SK-N-SH (cell line): ENCODE data around the gene TMCC3. TPM values are rescaled to one million over a fixed set of nuclear protein-coding genes. Genes with fewer than 3 reads are reported as not detected.

Source experiments
- CTCF ChIA-PET: fragments of 300-600, 350-600 bp; formaldehyde crosslinking; extraction: SDS; loops from one replicate; lab custom pipeline; 2021; lab: Yijun Ruan, JAX
- POLR2A ChIA-PET: fragments of 350-600 bp; sonication (Branson Sonifier 250); formaldehyde crosslinking; extraction: SDS; loops from one replicate; lab custom pipeline; 2020; ENCODE audit warnings: antibody characterized with exemption, inconsistent platforms; lab: Yijun Ruan, JAX
- DNase-seq: peaks from one replicate; pipeline ENCODE4 v3.0.0; 2012
- H2AFZ ChIP-seq: fragments of 200-600 bp; sonication (generic); 2 replicates; pipeline ENCODE4 v1.8.1; 2016; ENCODE audit warnings: antibody characterized with exemption, mild to moderate bottlenecking, low read depth
- H3F3A ChIP-seq: fragments of 200-600 bp; sonication (generic); replicated peaks from 2 replicates; pipeline ENCODE3; 2016; ENCODE audit warnings: antibody characterized with exemption, mild to moderate bottlenecking; ENCODE audit not compliant: insufficient read depth
- H3K27ac ChIP-seq, 2 experiments: fragments of 200-500 bp in 1 of 2; fragments of 200-600 bp in 1 of 2; sonication (Bioruptor generic) in 1 of 2; sonication (generic), shearing (Covaris generic) in 1 of 2; 2 replicates each; pipeline versions ENCODE4 v1.5.1 to v1.6.1; 2014 to 2016; ENCODE audit warnings: low read depth in 2 of 2, inconsistent platforms in 1 of 2, low read length in 1 of 2, mild to moderate bottlenecking in 1 of 2, mixed read lengths in 1 of 2
- H3K27me3 ChIP-seq: fragments of 200-600 bp; sonication (generic), shearing (Covaris generic); 2 replicates; pipeline ENCODE4 v1.6.1; 2016; ENCODE audit warnings: mixed run types; ENCODE audit not compliant: insufficient read depth
- H3K36me3 ChIP-seq, 2 experiments: fragments of 200-500 bp in 1 of 2; fragments of 200-600 bp in 1 of 2; sonication (Bioruptor generic) in 1 of 2; sonication (generic) in 1 of 2; replicated peaks in 1 of 2; 2 replicates each; pipeline versions ENCODE3 to v1.5.1; 2014 to 2016; ENCODE audit warnings: low read length in 1 of 2, mild to moderate bottlenecking in 1 of 2; ENCODE audit not compliant: insufficient read depth in 2 of 2, control insufficient read depth in 1 of 2
- H3K4me1 ChIP-seq, 2 experiments: fragments of 200-500 bp in 1 of 2; fragments of 200-600 bp in 1 of 2; sonication (Bioruptor generic) in 1 of 2; sonication (generic), shearing (Covaris generic) in 1 of 2; 2 replicates each; pipeline versions ENCODE4 v1.5.1 to v1.6.1; 2014 to 2016; ENCODE audit warnings: low read depth in 1 of 2, low read length in 1 of 2, mixed run types in 1 of 2; ENCODE audit not compliant: insufficient read depth in 2 of 2, control insufficient read depth in 1 of 2
- H3K4me2 ChIP-seq: fragments of 200-600 bp; sonication (generic), shearing (Covaris generic); 2 replicates; pipeline ENCODE4 v1.6.1; 2017; ENCODE audit warnings: mixed run types
- H3K4me3 ChIP-seq, 2 experiments: fragments of 200-500 bp in 1 of 2; fragments of 200-600 bp in 1 of 2; sonication (Bioruptor generic) in 1 of 2; sonication (generic), shearing (Covaris generic) in 1 of 2; 2 replicates each; pipeline versions ENCODE4 v1.5.1 to v1.8.1; 2014 to 2016; ENCODE audit warnings: low read depth in 2 of 2, inconsistent platforms in 1 of 2, low read length in 1 of 2, mild to moderate bottlenecking in 1 of 2, mixed read lengths in 1 of 2, moderate library complexity in 1 of 2
- H3K79me2 ChIP-seq: fragments of 200-600 bp; sonication (generic); 2 replicates; pipeline ENCODE4 v1.8.1; 2017; ENCODE audit warnings: mild to moderate bottlenecking; ENCODE audit not compliant: insufficient read depth
- H3K9ac ChIP-seq: fragments of 200-600 bp; sonication (generic); 2 replicates; pipeline ENCODE4 v1.6.1; 2017; ENCODE audit warnings: mixed run types
- H3K9me2 ChIP-seq: fragments of 200-600 bp; sonication (generic); 2 replicates; pipeline ENCODE4 v1.6.1; 2017; ENCODE audit warnings: mixed run types
- H3K9me3 ChIP-seq: fragments of 200-600 bp; sonication (generic); 2 replicates; pipeline ENCODE4 v1.6.1; 2017; ENCODE audit warnings: mixed run types, mild to moderate bottlenecking, moderate library complexity
- H4K20me1 ChIP-seq: fragments of 200-600 bp; sonication (generic); 2 replicates; pipeline ENCODE4 v1.6.1; 2017; ENCODE audit warnings: mild to moderate bottlenecking, mixed run types; ENCODE audit not compliant: insufficient read depth
- CHD2 ChIP-seq: fragments of 150-350 bp; IDR thresholded peaks from 2 replicates; pipeline ENCODE4 v1.6.1; 2018; ENCODE audit warnings: low read length; ENCODE audit not compliant: partially characterized antibody
- EZH2phosphoT487 ChIP-seq: fragments of 200-600 bp; sonication (generic); IDR thresholded peaks from 2 replicates; pipeline ENCODE4 v1.6.1; 2017; ENCODE audit warnings: low read depth, mixed run types, mild to moderate bottlenecking, antibody characterized with exemption, moderate library complexity, borderline replicate concordance
- FOSL2 ChIP-seq: IDR thresholded peaks from 2 replicates; pipeline ENCODE4 v1.4.0; 2012; ENCODE audit warnings: low read depth, mild to moderate bottlenecking, moderate library complexity, borderline replicate concordance
- FOXJ3 ChIP-seq: sonication (generic); formaldehyde crosslinking; IDR thresholded peaks from 2 replicates; pipeline ENCODE4 v1.5.1; 2020; ENCODE audit warnings: mild to moderate bottlenecking, missing genetic modification reagents
- FOXM1 ChIP-seq: IDR thresholded peaks from 2 replicates; pipeline ENCODE4 v1.4.0; 2012; ENCODE audit warnings: low read depth, mild to moderate bottlenecking
- GABPA ChIP-seq: IDR thresholded peaks from 2 replicates; pipeline ENCODE4 v1.4.0; 2012; ENCODE audit warnings: low read depth, mild to moderate bottlenecking
- GATA2 ChIP-seq: sonication (generic); formaldehyde crosslinking; IDR thresholded peaks from 2 replicates; pipeline ENCODE4 v1.5.0; 2020; ENCODE audit warnings: mild to moderate bottlenecking, missing genetic modification reagents
- JUND ChIP-seq: IDR thresholded peaks from 2 replicates; pipeline ENCODE4 v1.4.0; 2012
- NFIC ChIP-seq: IDR thresholded peaks from 2 replicates; pipeline ENCODE4 v1.4.0; 2012; ENCODE audit warnings: borderline replicate concordance
- NRF1 ChIP-seq: IDR thresholded peaks from 2 replicates; pipeline ENCODE4 v1.6.1; 2012; ENCODE audit warnings: low read depth, mild to moderate bottlenecking, low read length
- POLR2AphosphoS5 ChIP-seq: IDR thresholded peaks from 2 replicates; pipeline ENCODE4 v1.6.1; 2012; ENCODE audit warnings: low read depth, low read length
- RAD21 ChIP-seq: IDR thresholded peaks from 2 replicates; pipeline ENCODE4 v1.6.1; 2012; ENCODE audit warnings: mild to moderate bottlenecking, low read length
- SMC3 ChIP-seq: IDR thresholded peaks from 2 replicates; pipeline ENCODE4 v1.6.1; 2012; ENCODE audit warnings: low read depth, low read length, improper control_type of control experiment
- TAF1 ChIP-seq: IDR thresholded peaks from 2 replicates; pipeline ENCODE4 v1.6.1; 2012; ENCODE audit warnings: low read depth, mild to moderate bottlenecking, low read length, moderate library complexity, borderline replicate concordance
- TCF12 ChIP-seq: IDR thresholded peaks from 2 replicates; pipeline ENCODE4 v1.4.0; 2012
- USF2 ChIP-seq: fragments of 150-350 bp; IDR thresholded peaks from 2 replicates; pipeline ENCODE4 v1.6.1; 2017; ENCODE audit warnings: antibody characterized with exemption, low read length, low read depth, borderline replicate concordance
- WGBS: methylation state at CpG from one replicate; pipeline ENCODE4 v1.1.6; 2017; ENCODE audit warnings: low lambda C conversion rate; 5-methylcytosine and 5-hydroxymethylcytosine counted together
- polyA plus RNA-seq, 3 experiments: library from polyadenylated mRNA; depleted of rRNA; stranded (reverse); fragments of >200 nt; gene quantifications; 2 replicates each; pipeline ENCODE4 v1.2.3, GENCODE V29; 2012
- TF ChIP-seq, protein P1 (sequence below): IDR thresholded peaks from 2 replicates; pipeline ENCODE4 v1.4.0; 2012; ENCODE audit warnings: low read depth, borderline replicate concordance
- TF ChIP-seq, protein P2 (sequence below): IDR thresholded peaks from 2 replicates; pipeline ENCODE4 v1.6.1; 2012; ENCODE audit warnings: mild to moderate bottlenecking, low read depth, low read length, moderate library complexity

Gene TMCC3
- polyA plus RNA-seq, 1 of the 3 experiments (the other 2 are of a cell fraction), result 0.53 TPM

DNA sequence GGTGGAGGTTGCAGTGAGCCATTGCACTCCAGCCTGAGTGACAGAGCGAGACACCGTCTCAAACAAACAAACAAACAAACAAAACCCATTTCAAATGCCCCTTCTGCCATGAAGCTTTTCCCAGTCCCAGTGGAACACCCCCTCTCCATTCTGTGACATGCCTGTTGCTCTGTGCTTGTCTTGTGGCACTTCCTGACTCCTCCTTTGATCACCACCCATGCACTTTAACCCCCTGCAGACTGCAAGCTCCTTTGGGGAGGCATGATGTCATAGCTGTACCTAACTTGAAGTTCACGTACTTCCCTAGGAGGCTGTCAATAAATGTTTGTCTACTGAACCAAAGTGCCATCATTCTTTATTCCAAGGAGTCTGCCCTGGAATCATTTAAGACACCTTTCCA is 64.7 kb downstream of the TMCC3 start:
- 79% methylated on average over 3 of the region's 3 CpGs for WGBS
- Histone ChIP-seq H3K4me1 (peaks cover 0 to 2% of the 10 kb centered on the region in 2 experiments; a peak in 1 of 4 replicates), H3K9me3 (no peaks in the 10 kb centered on the region), H3K79me2 (no peaks in the 10 kb centered on the region), H4K20me1 (no peaks in the 10 kb centered on the region), H3K9ac (no peak overlapping the region), H3K27me3 (no peaks in the 10 kb centered on the region), H3K4me3 (no peak overlapping the region), H3K36me3 (no peaks in the 10 kb centered on the region), H3K4me2 (no peak overlapping the region), H2AFZ (no peak overlapping the region), H3F3A (no peaks in the 10 kb centered on the region), H3K27ac (no peak overlapping the region), H3K9me2 (no peaks in the 10 kb centered on the region)
- ChIA-PET POLR2A (no interaction called here), CTCF (interaction anchor here (0.7 kb wide), 1 partner anchor 290 kb away, joined by 3 read pairs; no protein-coding TSS in a partner anchor)
- TF ChIP-seq NFIC, result no peak
- TF ChIP-seq FOXM1, result no peak
- no peak for TF ChIP-seq FOXJ3 (CRISPR knock-in tag)
- TF ChIP-seq, protein P1, sequence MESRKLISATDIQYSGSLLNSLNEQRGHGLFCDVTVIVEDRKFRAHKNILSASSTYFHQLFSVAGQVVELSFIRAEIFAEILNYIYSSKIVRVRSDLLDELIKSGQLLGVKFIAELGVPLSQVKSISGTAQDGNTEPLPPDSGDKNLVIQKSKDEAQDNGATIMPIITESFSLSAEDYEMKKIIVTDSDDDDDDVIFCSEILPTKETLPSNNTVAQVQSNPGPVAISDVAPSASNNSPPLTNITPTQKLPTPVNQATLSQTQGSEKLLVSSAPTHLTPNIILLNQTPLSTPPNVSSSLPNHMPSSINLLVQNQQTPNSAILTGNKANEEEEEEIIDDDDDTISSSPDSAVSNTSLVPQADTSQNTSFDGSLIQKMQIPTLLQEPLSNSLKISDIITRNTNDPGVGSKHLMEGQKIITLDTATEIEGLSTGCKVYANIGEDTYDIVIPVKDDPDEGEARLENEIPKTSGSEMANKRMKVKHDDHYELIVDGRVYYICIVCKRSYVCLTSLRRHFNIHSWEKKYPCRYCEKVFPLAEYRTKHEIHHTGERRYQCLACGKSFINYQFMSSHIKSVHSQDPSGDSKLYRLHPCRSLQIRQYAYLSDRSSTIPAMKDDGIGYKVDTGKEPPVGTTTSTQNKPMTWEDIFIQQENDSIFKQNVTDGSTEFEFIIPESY, result no peak
- DNase-seq, result no peak

DNA sequence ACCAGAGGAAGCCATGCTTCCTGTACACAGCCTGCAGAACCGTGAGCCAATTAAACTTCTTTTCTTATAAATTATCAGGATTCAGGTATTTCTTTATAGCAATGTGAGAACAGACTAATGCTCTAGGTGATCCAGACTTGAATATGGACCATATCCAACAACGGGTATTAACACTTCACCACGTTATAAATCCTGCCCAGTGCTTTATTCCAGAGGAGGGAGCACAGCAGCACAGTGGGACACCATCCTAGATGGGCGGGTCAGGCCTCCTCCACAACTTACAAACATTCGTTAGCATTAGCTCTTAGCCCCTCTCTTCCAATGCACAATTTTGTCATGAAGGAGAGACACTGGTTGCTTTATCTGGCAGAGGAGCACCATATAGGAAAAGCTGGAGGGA is 66.0 kb downstream of the TMCC3 start:
- WGBS, result 41% methylated on average over 5 of the region's 5 CpGs
- Histone ChIP-seq H4K20me1 (no peaks in the 10 kb centered on the region), H3K4me1 (no peaks in the 10 kb centered on the region), H3K9ac (no peak overlapping the region), H3K79me2 (no peaks in the 10 kb centered on the region), H3K27ac (no peak overlapping the region), H3K4me3 (no peak overlapping the region), H3K9me3 (no peaks in the 10 kb centered on the region), H3K36me3 (no peaks in the 10 kb centered on the region), H2AFZ (no peak overlapping the region), H3K27me3 (no peaks in the 10 kb centered on the region), H3K4me2 (no peak overlapping the region), H3F3A (no peaks in the 10 kb centered on the region), H3K9me2 (no peaks in the 10 kb centered on the region)
- CTCF ChIA-PET, result no interaction called here
- POLR2A ChIA-PET, result no interaction called here
- no peak for DNase-seq
- TF ChIP-seq RAD21, result no peak
- TF ChIP-seq, protein P2, sequence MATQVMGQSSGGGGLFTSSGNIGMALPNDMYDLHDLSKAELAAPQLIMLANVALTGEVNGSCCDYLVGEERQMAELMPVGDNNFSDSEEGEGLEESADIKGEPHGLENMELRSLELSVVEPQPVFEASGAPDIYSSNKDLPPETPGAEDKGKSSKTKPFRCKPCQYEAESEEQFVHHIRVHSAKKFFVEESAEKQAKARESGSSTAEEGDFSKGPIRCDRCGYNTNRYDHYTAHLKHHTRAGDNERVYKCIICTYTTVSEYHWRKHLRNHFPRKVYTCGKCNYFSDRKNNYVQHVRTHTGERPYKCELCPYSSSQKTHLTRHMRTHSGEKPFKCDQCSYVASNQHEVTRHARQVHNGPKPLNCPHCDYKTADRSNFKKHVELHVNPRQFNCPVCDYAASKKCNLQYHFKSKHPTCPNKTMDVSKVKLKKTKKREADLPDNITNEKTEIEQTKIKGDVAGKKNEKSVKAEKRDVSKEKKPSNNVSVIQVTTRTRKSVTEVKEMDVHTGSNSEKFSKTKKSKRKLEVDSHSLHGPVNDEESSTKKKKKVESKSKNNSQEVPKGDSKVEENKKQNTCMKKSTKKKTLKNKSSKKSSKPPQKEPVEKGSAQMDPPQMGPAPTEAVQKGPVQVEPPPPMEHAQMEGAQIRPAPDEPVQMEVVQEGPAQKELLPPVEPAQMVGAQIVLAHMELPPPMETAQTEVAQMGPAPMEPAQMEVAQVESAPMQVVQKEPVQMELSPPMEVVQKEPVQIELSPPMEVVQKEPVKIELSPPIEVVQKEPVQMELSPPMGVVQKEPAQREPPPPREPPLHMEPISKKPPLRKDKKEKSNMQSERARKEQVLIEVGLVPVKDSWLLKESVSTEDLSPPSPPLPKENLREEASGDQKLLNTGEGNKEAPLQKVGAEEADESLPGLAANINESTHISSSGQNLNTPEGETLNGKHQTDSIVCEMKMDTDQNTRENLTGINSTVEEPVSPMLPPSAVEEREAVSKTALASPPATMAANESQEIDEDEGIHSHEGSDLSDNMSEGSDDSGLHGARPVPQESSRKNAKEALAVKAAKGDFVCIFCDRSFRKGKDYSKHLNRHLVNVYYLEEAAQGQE, result no peak
- TF ChIP-seq USF2, result no peak
- no peak for TF ChIP-seq GATA2 (CRISPR knock-in tag)
- no peak for TF ChIP-seq EZH2phosphoT487
- TF ChIP-seq TCF12, result no peak
- TF ChIP-seq, protein P1, result no peak
- TF ChIP-seq FOSL2, result no peak
- TF ChIP-seq POLR2AphosphoS5, result no peak
- no peak for TF ChIP-seq JUND
- TF ChIP-seq NRF1, result no peak
- no peak for TF ChIP-seq SMC3
- TF ChIP-seq FOXM1, result no peak
- no peak for TF ChIP-seq TAF1
- no peak for TF ChIP-seq GABPA
- TF ChIP-seq CHD2, result no peak
